HG03521 (cell line): ENCODE results near the gene OR2V2.

Experiments
- ATAC-seq: cut with Tn5 transposase; IDR thresholded peaks from one replicate; pipeline ENCODE4 v1.9.1; 2021; ENCODE audit warnings: mild to moderate bottlenecking, moderate library complexity; ENCODE audit not compliant: unreplicated experiment

OR2V2 gene

DNA sequence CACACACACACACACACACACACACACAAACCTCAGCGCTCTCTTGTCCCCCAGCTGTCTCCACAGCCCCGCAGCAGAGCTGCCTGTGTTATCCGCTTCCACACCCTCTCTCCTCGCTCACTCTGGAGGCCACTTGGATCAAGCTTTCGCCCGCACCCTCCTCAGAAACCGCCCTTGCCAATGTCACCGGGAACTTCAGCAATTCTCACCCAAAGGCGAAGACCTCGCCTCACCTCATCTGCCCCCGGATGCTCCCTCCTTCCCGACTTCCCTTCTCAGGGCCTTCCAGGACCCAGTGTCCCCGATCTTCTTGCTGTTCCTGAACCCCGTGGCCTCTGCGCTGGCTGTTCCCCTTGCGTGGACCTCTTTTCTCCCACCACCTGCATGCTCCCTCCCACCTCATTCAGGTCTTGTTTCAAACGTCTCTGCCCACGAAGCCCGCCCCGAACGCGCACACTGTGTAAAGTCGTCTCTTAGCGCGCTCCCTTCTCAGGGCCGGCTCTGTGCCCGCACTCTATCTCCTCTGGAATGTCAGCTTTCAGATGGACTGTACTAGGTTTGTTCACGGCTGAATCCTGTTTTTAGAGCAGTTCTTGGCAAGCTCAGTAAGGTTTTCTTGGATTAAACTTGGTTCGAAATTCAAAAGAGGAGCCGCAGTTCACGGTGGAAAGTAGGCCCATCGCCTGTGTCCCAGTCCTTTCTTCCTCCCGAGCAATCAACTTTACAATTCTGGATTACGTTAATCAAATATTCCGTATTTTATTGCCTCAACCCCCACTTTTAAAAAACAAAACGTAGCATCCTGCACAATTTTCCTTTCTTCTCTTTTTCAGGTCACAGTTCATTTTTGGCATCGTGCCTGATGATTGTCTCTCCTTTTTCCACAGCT lies 58.6 kb downstream of the OR2V2 start:
- ATAC-seq = no peak

DNA sequence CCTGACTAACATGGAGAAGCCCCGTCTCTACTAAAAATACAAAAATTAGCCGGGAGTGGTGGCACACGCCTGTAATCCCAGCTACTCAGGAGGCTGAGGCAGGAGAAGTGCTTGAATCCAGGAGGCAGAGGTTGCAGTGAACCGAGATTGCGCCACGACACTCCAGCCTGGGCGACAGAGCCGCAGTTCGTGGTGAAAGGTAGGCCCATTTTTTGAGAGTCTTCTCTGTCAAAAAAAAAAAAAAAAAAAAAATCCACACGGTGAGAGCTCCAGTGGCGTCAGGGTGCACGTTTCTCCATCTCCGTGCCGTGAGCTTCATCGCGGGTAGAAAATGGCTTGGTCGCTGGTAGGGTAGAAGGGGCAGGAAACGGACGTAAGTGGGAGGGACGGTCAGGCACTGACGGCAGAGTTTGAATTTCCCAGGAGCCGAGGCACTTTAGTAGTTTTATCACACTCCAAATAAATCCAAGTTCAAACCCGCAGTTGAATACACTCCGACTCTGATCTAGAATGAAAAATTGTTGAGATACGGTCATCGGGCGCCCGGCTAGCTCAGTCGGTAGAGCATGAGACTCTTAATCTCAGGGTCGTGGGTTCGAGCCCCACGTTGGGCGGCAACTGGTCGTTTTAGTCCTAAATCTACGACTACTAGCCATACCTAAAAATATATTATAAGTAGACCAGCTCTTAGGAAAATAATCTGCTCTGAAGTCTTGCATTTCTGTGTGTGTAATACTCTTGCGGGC lies 60.0 kb downstream of the OR2V2 start:
- no peak for ATAC-seq

DNA sequence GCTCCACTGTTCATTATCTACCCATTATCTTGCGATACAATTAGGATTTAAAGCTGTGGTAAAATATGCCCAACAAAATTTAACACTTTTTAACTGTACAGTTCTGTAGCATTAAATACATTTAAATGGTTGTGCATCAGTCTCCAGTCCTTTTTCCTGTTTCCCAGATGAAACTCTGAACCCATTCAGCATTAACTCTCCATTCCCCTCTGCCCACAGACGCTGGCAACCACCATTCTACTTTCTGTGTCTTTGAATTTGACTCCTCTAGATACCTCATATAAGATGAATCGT lies 60.5 kb downstream of the OR2V2 start:
- ATAC-seq = no peak
